HEK293 (cell line): ENCODE measurements around the gene DOCK4.

Experiments used
- CTCF ChIA-PET: fragments of 350-600 bp; formaldehyde crosslinking; extraction: SDS; loops from one replicate; lab custom pipeline; 2021; ENCODE audit warnings: antibody characterized with exemption; lab: Yijun Ruan, JAX
- POLR2A ChIA-PET: fragments of 300-600 bp; formaldehyde crosslinking; extraction: SDS; loops from one replicate; lab custom pipeline; 2020; ENCODE audit warnings: antibody characterized with exemption, inconsistent platforms; lab: Yijun Ruan, JAX
- H3K27ac ChIP-seq: fragments of 200-500 bp; sonication (Bioruptor generic); 2 replicates; pipeline ENCODE4 v1.5.1; 2014; ENCODE audit warnings: low read depth, low read length, control low read depth, inconsistent platforms; ENCODE audit errors: extremely low read depth
- H3K36me3 ChIP-seq, 2 experiments: fragments of 200-500 bp in 1 of 2; sonication (Bioruptor generic) in 1 of 2; 1 replicate in 1 of 2; 2 replicates in 1 of 2; pipeline ENCODE4 v1.5.1; 2014 to 2017; ENCODE audit warnings: inconsistent platforms in 2 of 2, low read length in 2 of 2; ENCODE audit not compliant: control insufficient read depth in 2 of 2, insufficient read depth in 1 of 2
- H3K4me1 ChIP-seq: fragments of 200-500 bp; sonication (Bioruptor generic); 2 replicates; pipeline ENCODE4 v1.5.1; 2014; ENCODE audit warnings: mild to moderate bottlenecking, low read length, inconsistent platforms; ENCODE audit not compliant: control insufficient read depth, insufficient read depth
- H3K4me3 ChIP-seq: 2 replicates; pipeline ENCODE4 v1.5.1; 2011; ENCODE audit warnings: low read depth, mild to moderate bottlenecking, control low read depth, low read length, moderate library complexity
- H3K9me3 ChIP-seq: fragments of 200-500 bp; sonication (Bioruptor generic); 2 replicates; pipeline ENCODE4 v1.5.1; 2014; ENCODE audit warnings: low read depth, low read length, inconsistent platforms; ENCODE audit not compliant: control insufficient read depth, insufficient read depth
- BCL6B ChIP-seq: fragments of 450-650 bp; formaldehyde crosslinking; IDR thresholded peaks from 2 replicates; pipeline ENCODE4 v1.5.1; 2017; ENCODE audit warnings: missing biosample characterization, missing genetic modification characterization
- HOXD13 ChIP-seq: sonication (generic); formaldehyde crosslinking; IDR thresholded peaks from 2 replicates; pipeline ENCODE4 v1.8.0; 2022; ENCODE audit warnings: missing genetic modification reagents, borderline replicate concordance
- INSM2 ChIP-seq: fragments of 450-650 bp; formaldehyde crosslinking; IDR thresholded peaks from 2 replicates; pipeline ENCODE4 v1.5.1; 2016; ENCODE audit warnings: missing biosample characterization, missing genetic modification characterization
- KLF7 ChIP-seq: fragments of 450-650 bp; formaldehyde crosslinking; IDR thresholded peaks from 2 replicates; pipeline ENCODE4 v1.5.1; 2016; ENCODE audit warnings: missing biosample characterization, missing genetic modification characterization, borderline replicate concordance
- KLF9 ChIP-seq: fragments of 450-650 bp; formaldehyde crosslinking; IDR thresholded peaks from 2 replicates; pipeline ENCODE4 v1.5.1; 2016; ENCODE audit warnings: missing biosample characterization, missing genetic modification characterization, low read depth
- SCRT1 ChIP-seq: fragments of 450-650 bp; formaldehyde crosslinking; IDR thresholded peaks from 2 replicates; pipeline ENCODE4 v1.5.1; 2016; ENCODE audit warnings: missing biosample characterization, missing genetic modification characterization, borderline replicate concordance
- ZBTB11 ChIP-seq: fragments of 450-650 bp; formaldehyde crosslinking; conservative IDR thresholded peaks from 2 replicates; pipeline ENCODE4 v1.5.1; 2016; ENCODE audit warnings: low read depth, missing biosample characterization, missing genetic modification characterization
- ZBTB20 ChIP-seq: fragments of 450-650 bp; formaldehyde crosslinking; IDR thresholded peaks from 2 replicates; pipeline ENCODE4 v1.5.1; 2016; ENCODE audit warnings: missing biosample characterization, missing genetic modification characterization
- ZBTB7A ChIP-seq: fragments of 450-650 bp; formaldehyde crosslinking; IDR thresholded peaks from 2 replicates; pipeline ENCODE4 v1.5.1; 2016; ENCODE audit warnings: low read depth, missing biosample characterization, missing genetic modification characterization
- ZFP3 ChIP-seq: fragments of 450-650 bp; formaldehyde crosslinking; IDR thresholded peaks from 2 replicates; pipeline ENCODE4 v1.5.1; 2016; ENCODE audit warnings: low read depth, missing biosample characterization, missing genetic modification characterization
- ZNF114 ChIP-seq: fragments of 450-650 bp; formaldehyde crosslinking; IDR thresholded peaks from 2 replicates; pipeline ENCODE4 v1.5.0; 2017; ENCODE audit warnings: missing biosample characterization, missing genetic modification characterization
- ZNF133 ChIP-seq: fragments of 450-650 bp; formaldehyde crosslinking; IDR thresholded peaks from 2 replicates; pipeline ENCODE4 v1.5.1; 2016; ENCODE audit warnings: missing biosample characterization, missing genetic modification characterization
- ZNF18 ChIP-seq: fragments of 450-650 bp; formaldehyde crosslinking; IDR thresholded peaks from 2 replicates; pipeline ENCODE4 v1.5.1; 2016; ENCODE audit warnings: missing biosample characterization, missing genetic modification characterization
- ZNF366 ChIP-seq: fragments of 450-650 bp; formaldehyde crosslinking; conservative IDR thresholded peaks from 2 replicates; pipeline ENCODE4 v1.5.1; 2016; ENCODE audit warnings: missing biosample characterization, missing genetic modification characterization
- ZNF398 ChIP-seq: fragments of 450-650 bp; formaldehyde crosslinking; IDR thresholded peaks from 2 replicates; pipeline ENCODE4 v1.5.1; 2017; ENCODE audit warnings: missing biosample characterization, missing genetic modification characterization
- ZNF473 ChIP-seq: fragments of 450-650 bp; formaldehyde crosslinking; IDR thresholded peaks from 2 replicates; pipeline ENCODE4 v1.5.1; 2017; ENCODE audit warnings: missing biosample characterization, missing genetic modification characterization
- ZNF529 ChIP-seq: fragments of 450-650 bp; formaldehyde crosslinking; IDR thresholded peaks from 2 replicates; pipeline ENCODE4 v1.5.1; 2017; ENCODE audit warnings: missing genetic modification characterization, missing biosample characterization; ENCODE audit not compliant: insufficient replicate concordance
- ZNF561 ChIP-seq: fragments of 450-650 bp; IDR thresholded peaks from 2 replicates; pipeline ENCODE4 v1.5.1; 2018; ENCODE audit warnings: missing biosample characterization, missing genetic modification characterization, borderline replicate concordance
- ZSCAN4 ChIP-seq: fragments of 450-650 bp; formaldehyde crosslinking; IDR thresholded peaks from 2 replicates; pipeline ENCODE4 v1.5.1; 2017; ENCODE audit warnings: missing biosample characterization, missing genetic modification characterization
- ZXDB ChIP-seq: fragments of 450-650 bp; formaldehyde crosslinking; IDR thresholded peaks from 2 replicates; pipeline ENCODE4 v1.5.1; 2016; ENCODE audit warnings: missing biosample characterization, missing genetic modification characterization

DOCK4 gene

GRCh38 chr7:111785076-111785475 lies 421.1 kb downstream of the DOCK4 start (continued):
- no peak for TF ChIP-seq ZNF18 (tag by site-specific recombination)
- no peak for TF ChIP-seq ZNF114 (tag by site-specific recombination)
- TF ChIP-seq KLF7 (tag by site-specific recombination) = no peak
- no peak for TF ChIP-seq HOXD13 (CRISPR knock-in tag)
- no peak for TF ChIP-seq ZBTB11 (tag by site-specific recombination)
- TF ChIP-seq ZXDB = no peak
- TF ChIP-seq, all 188 proteins: peak for 0

- ChIA-PET CTCF (no interaction called here), POLR2A (no interaction called here)
- Histone ChIP-seq H3K27ac (no peak overlapping the region), H3K4me3 (no peak overlapping the region), H3K36me3 (no peaks in the 10 kb centered on the region), H3K9me3 (no peaks in the 10 kb centered on the region), H3K4me1 (no peaks in the 10 kb centered on the region)
- TF ChIP-seq BCL6B (tag by site-specific recombination) = no peak
- TF ChIP-seq ZSCAN4 = no peak
- no peak for TF ChIP-seq INSM2 (tag by site-specific recombination)
- TF ChIP-seq ZNF366 (tag by site-specific recombination) = no peak
- TF ChIP-seq SCRT1 (tag by site-specific recombination) = no peak
- no peak for TF ChIP-seq ZNF133 (tag by site-specific recombination)
- no peak for TF ChIP-seq ZFP3 (tag by site-specific recombination)
- no peak for TF ChIP-seq ZNF473 (tag by site-specific recombination)
These were observed 421.9 kb downstream of the DOCK4 start for GRCh38 chr7:111784296-111784695.

- Histone ChIP-seq H3K9me3 (no peaks in the 10 kb centered on the region), H3K27ac (no peak overlapping the region), H3K4me1 (no peaks in the 10 kb centered on the region), H3K36me3 (no peaks in the 10 kb centered on the region), H3K4me3 (no peak overlapping the region)
- no peak for TF ChIP-seq ZNF473 (tag by site-specific recombination)
- TF ChIP-seq ZBTB7A = no peak
- no peak for TF ChIP-seq ZNF398 (tag by site-specific recombination)
- TF ChIP-seq ZNF561 (tag by site-specific recombination) = no peak
- TF ChIP-seq KLF9 (tag by site-specific recombination) = no peak
- TF ChIP-seq ZNF529 (tag by site-specific recombination) = no peak
- no peak for TF ChIP-seq ZBTB20 (tag by site-specific recombination)
- POLR2A ChIA-PET = no interaction called here
- CTCF ChIA-PET = interaction anchor here (0.7 kb wide), 1 partner anchor 72 kb away, joined by 3 read pairs; no protein-coding TSS in a partner anchor
These were observed 422.3 kb downstream of the DOCK4 start for GRCh38 chr7:111783854-111784253.
